ENCODE results near the gene CENPO.

The CENPO gene

GRCh38 chr2:24814516-24814915 lies 21.3 kb downstream of the CENPO start:
- TF ChIP-seq, protein P1, sequence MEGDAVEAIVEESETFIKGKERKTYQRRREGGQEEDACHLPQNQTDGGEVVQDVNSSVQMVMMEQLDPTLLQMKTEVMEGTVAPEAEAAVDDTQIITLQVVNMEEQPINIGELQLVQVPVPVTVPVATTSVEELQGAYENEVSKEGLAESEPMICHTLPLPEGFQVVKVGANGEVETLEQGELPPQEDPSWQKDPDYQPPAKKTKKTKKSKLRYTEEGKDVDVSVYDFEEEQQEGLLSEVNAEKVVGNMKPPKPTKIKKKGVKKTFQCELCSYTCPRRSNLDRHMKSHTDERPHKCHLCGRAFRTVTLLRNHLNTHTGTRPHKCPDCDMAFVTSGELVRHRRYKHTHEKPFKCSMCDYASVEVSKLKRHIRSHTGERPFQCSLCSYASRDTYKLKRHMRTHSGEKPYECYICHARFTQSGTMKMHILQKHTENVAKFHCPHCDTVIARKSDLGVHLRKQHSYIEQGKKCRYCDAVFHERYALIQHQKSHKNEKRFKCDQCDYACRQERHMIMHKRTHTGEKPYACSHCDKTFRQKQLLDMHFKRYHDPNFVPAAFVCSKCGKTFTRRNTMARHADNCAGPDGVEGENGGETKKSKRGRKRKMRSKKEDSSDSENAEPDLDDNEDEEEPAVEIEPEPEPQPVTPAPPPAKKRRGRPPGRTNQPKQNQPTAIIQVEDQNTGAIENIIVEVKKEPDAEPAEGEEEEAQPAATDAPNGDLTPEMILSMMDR (IDR thresholded peaks at IDR 0.05) = no peak

DNA sequence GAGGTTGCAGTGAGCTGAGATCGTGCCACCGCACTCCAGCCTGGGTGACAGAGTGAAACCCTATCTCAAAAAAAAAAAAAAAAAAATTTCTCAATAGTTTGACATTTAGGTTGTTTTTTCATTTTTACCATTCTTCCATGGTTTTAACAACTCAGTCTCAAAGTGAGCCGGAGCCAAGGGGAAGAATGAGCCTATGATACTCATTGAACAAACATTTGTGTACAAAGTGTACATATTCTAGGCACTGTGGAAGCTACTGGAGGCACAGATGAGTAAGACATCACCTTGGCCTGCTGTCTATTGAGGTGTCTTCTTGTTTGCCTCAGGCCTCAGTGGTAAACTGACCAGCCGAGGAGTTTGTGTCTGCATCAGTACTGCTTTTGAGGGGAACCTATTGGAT lies 21.9 kb downstream of the CENPO start:
- TF ChIP-seq, protein P1 (IDR thresholded peaks at IDR 0.05) = no peak

DNA sequence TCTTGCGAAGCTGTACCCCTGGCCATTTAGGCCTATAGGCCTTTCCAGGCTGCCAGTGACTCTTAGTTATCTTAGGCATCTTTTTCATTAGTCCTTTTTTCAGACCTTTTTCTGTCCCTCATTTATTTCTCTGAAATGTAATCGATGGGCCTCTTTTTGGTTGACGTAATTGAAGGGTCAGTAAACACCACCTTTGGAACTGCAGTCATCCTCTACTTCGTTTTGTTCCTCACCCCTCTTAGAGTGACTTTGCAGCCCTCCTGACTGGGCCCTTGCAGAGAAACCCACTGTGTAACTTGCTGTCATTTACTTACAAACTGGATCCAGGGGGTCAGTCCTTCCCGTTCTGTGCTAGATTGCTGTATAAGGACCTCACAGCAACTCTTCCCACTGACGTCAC lies 23.2 kb downstream of the CENPO start:
- TF ChIP-seq, protein P1 (IDR thresholded peaks at IDR 0.05) = no peak

DNA sequence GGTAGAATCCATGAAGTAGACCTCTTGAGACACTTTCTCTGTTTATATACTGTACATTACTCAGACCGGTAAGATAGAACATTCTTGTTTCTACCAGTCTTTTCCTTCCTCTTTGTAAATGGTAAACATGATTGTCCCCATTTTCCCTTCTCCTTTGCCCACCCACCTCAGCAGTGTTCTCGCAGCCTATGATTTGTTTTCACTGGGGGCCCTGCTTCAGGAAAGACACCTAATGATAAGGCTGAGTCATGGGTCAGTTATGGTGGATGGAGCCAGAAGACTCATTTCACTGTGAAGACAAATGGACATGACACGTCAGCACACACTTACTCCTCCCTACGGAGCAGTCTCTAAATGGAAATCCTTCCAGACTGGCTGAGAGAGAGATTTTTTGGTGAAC lies 23.7 kb downstream of the CENPO start:
- TF ChIP-seq, protein P1 (IDR thresholded peaks at IDR 0.05) = no peak

DNA sequence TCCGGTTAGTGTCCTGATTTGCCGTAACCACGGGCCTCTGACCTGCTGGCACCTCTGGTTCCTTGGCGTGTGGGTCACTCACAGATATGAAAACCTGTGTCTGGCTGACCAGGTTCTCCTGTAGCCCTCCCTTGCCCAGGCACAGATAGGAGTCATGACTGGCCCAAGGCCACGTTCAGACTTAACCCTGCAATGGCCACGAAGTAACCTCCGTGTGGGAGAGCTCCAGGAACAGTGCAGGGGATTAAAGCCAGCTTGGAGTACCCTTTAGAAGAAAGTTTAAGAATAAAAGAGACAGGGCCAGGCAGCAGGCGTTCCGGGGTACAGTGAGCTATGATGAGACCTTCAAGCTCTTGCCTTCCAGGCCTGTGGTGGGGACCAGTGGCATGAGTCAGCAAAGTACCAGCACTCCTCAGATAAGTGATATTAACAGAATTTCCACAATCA lies 25.5 kb downstream of the CENPO start:
- TF ChIP-seq, protein P1 (IDR thresholded peaks at IDR 0.05) = no peak

DNA sequence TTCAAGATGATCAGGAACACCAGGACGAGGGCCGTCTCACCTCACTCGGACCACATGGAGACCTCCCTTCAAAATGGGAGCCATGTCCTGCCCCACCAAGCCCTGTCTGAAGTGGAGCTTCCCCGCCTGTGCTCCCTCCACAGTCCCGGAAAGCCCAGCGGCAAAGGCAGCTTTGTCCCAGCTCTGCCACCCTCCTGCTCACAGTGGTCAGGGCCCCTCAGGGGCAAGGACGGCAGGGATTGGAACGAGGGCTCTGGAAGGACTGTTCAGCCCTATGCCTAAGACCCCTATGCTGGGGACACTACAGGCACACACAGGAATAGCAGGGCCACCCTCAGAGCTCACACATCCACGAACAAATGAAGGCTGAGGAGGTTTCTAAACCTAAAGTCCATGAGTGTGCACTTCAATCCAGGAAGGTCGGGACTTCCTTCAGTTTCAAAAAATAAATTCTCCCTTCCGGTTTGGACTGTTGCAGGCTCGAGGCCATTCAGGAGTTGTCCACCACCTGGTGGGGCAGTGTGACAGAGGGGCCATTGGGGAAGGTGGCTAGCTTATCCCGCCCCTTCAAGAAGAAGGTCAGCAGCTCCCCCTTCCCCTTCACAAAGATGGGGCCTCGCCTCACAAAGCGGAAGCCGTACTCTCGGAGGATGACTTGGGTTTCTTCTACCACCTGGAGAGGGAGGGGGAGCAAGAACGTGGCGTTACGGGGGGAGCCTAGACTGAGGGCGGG lies 26.4 kb downstream of the CENPO start:
- TF ChIP-seq, protein P1 (IDR thresholded peaks at IDR 0.05) = no peak

GRCh38 chr2:24820175-24820513 lies 26.9 kb downstream of the CENPO start:
- TF ChIP-seq, protein P1 (IDR thresholded peaks at IDR 0.05) = no peak
